GM21737 (cell line): ENCODE results near the gene SPON2.
A peak's percentile ranks its signal among the peaks of the same experiment; 100 is the strongest.

Source experiments
- ATAC-seq: cut with Tn5 transposase; IDR thresholded peaks from one replicate; pipeline ENCODE4 v1.9.1; 2021; ENCODE audit warnings: mild to moderate bottlenecking, moderate library complexity; ENCODE audit not compliant: unreplicated experiment

SPON2 gene

DNA sequence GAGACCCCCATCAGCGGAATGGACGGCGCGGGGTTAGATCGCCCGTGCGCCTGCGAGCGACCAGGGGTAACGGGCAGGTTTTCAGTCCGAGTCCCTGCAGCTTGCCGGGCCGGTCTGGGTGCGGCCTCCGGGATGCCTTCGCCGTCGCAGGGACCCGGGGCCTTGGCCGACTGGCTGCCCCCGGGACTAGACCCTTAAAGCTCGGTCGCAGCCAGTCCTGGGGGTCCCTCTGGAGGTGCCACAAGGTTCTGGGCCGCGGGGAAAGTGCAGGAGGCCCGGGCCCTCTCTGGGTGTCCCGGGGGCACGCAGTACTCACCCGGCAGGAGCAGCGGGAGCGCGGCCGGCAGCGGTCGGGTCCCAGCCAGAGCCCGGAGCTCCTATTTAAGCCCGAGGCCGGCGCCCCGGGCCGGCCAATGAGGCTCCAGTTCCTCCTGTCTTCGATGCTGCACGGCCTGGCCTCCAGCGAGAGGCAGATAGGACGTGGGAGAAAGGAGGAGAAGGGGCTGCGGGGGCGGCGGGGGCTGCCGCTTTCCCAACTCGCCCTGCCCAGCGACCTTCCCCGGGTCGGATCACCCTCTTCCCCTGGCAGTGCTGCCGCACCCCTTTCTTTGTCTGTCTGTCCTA is at the start of gene SPON2:
SPON2 (minus strand) TSS at position 356 of the 624 bp plus-strand sequence.
- no peak for ATAC-seq

DNA sequence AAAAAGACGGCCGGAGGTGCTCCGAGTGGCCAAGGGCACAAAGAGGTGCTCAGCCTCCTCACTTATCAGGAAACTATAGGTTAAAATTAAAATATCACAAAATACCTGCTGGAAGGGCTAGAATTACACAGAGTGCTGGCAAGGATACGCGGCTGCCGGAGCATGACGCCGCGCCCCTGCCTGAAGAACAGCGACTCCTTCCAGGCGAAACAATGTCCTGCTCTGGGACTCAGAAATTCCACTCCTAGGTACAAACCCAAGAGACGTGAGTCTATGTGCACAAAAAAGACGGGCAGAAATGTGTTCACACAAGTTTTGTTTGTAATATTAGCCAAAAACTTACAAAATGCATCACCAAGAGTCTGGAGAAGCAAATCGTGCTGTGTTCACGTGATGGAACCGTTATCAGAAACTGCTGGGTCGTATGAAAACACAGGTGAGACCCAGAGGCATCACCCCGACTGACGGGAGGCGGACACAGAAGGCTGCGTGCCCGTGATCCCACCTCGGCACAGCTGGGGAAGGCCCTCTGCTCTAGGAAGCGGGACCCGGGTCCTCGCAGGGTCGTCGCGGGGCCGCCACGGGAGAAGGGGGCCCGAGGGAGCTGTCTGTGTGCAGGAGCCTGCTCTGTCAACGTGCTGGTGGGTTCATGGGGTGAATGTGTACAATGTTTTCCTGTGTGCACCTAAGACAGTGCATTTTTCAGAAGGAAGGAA is 48.9 kb upstream of the SPON2 start:
- no peak for ATAC-seq

DNA sequence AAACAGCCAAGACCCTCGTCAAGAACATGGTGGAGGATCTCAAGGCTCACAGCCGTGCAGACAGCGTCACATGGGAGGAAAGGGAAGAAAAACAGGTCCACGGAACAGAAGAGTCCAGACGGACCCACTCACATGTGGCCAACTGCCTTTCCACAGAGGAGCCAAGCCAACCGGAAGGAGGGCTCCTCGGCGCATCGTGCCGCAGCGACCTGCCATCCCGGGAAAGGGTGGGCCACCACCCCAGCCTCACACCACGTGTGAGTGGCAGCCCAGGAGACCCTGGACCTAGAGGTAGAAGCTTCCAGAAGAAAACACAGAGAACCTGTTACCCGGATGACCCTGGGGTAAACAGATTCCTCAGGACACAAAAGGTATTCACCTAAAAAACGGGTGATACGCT is 48.2 kb upstream of the SPON2 start:
- no peak for ATAC-seq

- no peak for ATAC-seq
These were observed 47.2 kb upstream of the SPON2 start for GRCh38 chr4:1219566-1219950.

GRCh38 chr4:1218634-1219565 is 46.5 kb upstream of the SPON2 start:
- ATAC-seq = peak; percentile 48

- no peak for ATAC-seq
These were observed 45.0 kb upstream of the SPON2 start for GRCh38 chr4:1217366-1217765.

GRCh38 chr4:1216869-1217294 is 44.5 kb upstream of the SPON2 start:
- no peak for ATAC-seq

- ATAC-seq = no peak
These were observed 43.8 kb upstream of the SPON2 start for GRCh38 chr4:1216076-1216614.

GRCh38 chr4:1215141-1216075 is 43.0 kb upstream of the SPON2 start:
- ATAC-seq = no peak

DNA sequence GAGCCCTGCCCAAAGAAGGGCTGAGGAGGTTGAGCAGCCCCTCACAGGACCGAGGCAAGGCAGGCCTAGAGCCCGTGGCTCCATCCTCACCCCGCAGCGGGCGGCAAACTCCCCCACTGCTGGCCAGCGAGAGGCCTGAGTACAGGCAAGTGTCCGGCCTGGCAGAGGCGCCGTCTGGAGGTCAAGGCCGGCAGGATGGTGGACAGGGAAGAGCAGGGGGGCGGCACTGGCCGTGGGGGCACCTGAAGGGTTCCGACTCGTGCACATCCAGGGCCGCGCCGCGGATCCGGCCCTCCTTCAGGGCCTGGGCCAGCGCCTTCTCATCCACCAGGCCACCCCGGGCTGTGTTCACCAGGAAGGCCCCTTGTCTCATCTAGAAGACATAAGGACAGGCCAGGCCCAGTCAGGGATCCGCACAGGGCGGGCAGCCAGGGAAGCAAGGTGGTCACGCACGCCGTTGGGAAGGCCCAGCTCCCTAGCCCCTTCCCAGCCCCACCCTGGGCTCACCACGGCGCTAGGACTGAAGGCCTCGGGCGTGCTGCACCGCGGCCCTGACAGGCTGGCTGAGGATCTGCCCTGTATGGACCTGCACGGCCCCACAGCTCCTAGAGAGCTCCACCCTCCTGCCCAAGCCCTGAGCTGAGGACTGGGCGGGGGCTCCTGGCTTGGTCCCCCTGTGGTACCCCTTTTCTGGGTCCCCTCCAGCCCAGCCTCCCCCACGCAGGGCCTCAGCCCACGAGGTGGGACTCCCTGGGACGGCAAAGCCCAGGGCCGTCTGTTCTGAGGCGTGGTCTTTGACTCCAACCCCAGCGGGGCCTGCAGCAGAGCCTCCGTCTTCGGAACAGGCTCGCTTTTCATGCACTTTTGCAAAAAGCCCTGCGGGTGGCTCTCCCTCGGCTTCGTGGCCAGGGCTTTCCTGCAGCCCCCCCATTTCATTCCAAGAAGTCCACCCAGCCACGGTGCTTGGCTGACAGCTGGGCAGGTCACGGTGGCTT is 42.0 kb upstream of the SPON2 start:
- ATAC-seq = no peak

DNA sequence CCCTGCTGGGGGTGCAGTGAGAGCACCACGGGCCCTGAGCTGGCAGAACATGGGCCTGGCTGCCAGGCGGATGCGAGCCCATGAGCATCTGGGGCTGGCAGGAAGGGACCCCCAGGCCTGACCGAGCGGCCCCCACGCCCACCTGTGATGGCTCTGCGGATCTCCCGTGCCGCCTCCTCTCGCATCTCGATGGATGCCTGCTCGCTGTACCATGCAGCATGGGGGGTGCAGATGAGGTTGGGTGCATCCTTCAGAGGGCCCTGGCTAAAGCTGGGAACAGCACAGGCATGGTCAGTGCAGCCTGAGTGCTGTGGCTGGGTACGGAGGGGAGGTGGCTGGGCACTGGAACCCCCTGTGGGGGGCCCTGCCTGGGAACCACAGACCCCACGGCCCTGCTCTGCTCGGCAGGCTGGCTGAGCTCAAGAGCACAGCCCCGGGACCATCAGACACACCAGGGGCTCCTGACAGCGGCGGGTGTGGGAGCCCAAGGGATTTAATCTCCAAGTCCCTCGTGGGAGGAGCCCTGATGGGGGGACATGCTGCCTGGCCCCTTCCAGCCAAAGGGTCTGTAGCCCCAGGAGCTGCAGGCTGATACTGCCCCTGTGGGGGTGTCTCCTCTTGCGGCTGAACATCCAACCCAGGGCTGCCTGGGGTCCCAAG is 41.1 kb upstream of the SPON2 start:
- no peak for ATAC-seq

DNA sequence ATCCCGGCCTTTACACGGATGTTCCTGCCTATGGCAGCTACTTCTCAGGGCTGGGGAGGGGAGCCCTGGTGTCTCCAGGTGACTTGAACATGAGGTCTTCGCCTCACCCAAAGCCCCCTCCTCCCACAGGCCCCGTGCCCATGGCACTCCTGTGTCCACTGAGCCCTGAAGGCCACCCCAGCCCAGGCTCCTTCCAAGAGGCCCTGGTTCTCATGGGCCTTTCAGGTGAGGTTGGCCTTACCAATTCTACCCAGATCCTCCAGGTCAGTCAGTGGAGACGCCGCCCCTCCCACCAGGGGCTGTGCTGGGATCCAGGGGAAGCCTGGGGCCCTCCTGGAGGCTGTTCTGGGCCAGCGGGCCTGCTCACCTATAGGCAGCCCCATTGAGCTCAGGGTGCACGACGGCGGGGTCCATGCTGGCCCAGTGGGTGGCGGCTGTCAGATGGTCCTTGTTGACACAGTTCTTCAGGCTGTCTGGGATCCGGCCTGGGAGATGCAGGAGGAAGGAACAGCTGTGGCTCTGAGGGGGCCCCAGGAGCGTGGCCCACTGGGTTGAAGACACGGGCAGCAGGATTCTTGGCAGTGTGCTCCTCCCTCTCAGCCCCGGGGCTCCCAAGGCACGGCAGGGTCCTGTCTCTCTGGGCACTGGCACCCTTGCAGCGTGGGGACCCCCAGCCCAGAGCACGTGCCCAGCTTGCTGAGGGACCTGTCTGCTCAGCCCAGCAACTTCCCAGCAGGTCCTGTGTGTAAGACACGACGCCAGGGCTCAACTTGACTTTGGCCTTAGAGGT is 40.4 kb upstream of the SPON2 start:
- no peak for ATAC-seq

GRCh38 chr4:1211891-1212545 is 39.6 kb upstream of the SPON2 start:
- ATAC-seq = no peak

GRCh38 chr4:1211371-1211770 is 39.0 kb upstream of the SPON2 start:
- no peak for ATAC-seq

GRCh38 chr4:1210971-1211370 is 38.6 kb upstream of the SPON2 start:
- ATAC-seq = no peak

- ATAC-seq = no peak
These were observed 38.0 kb upstream of the SPON2 start for GRCh38 chr4:1210241-1210841.

DNA sequence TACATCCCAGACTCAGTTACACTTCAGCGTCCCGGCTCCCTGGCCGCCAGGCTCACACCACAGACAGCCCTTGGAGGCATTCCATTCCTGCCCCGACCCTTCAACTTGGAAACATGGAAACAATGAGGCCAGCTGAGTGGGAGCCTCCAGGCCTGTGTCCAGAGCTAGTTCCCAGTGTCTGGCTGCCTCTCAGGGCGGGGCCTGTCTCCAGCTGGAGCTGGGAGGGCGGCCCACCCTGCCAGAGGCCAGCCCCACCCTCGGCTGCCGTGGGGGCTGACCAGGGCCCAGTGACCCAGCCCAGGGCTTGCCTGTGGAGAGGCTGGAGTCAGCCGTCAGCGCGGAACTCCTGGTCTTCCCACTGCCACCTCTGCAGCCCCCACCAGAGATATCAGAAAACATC is 37.4 kb upstream of the SPON2 start:
- ATAC-seq = no peak
